NOMO-1 treated with dmso at 0.1 percent for 144 hours (cell line): ENCODE data around the gene NACC2.

Source experiments
- DNase-seq: peaks from one replicate; lab custom pipeline; 2025; ENCODE audit not compliant: unreplicated experiment; lab: John Stamatoyannopoulos, UW

Gene NACC2

GRCh38 chr9:136025481-136025880, 69.6 kb downstream of the NACC2 start:
- no peak for DNase-seq

GRCh38 chr9:136024696-136025316, 70.3 kb downstream of the NACC2 start:
- DNase-seq, result no peak

- no peak for DNase-seq
Measured at GRCh38 chr9:136024286-136024685, 70.8 kb downstream of the NACC2 start.

GRCh38 chr9:136023410-136024225, 71.5 kb downstream of the NACC2 start:
- no peak for DNase-seq

- no peak for DNase-seq
Measured at GRCh38 chr9:136022731-136023409, 72.2 kb downstream of the NACC2 start.

GRCh38 chr9:136021872-136022681, 73.0 kb downstream of the NACC2 start:
- DNase-seq, result no peak

GRCh38 chr9:136021171-136021871, 73.8 kb downstream of the NACC2 start:
- no peak for DNase-seq

GRCh38 chr9:136020671-136021070, 74.4 kb downstream of the NACC2 start:
- no peak for DNase-seq

GRCh38 chr9:136020206-136020605, 74.9 kb downstream of the NACC2 start:
- no peak for DNase-seq

GRCh38 chr9:136019681-136020060, 75.4 kb downstream of the NACC2 start:
- no peak for DNase-seq

GRCh38 chr9:136019041-136019680, 75.9 kb downstream of the NACC2 start:
- no peak for DNase-seq

- DNase-seq, result no peak
Measured at GRCh38 chr9:136018257-136019031, 76.6 kb downstream of the NACC2 start.

GRCh38 chr9:136017289-136018190, 77.5 kb downstream of the NACC2 start:
- DNase-seq, result no peak

- DNase-seq, result no peak
Measured at GRCh38 chr9:136016572-136017288, 78.4 kb downstream of the NACC2 start.

GRCh38 chr9:136015656-136016571, 79.2 kb downstream of the NACC2 start:
- no peak for DNase-seq

GRCh38 chr9:136014924-136015633, 80.0 kb downstream of the NACC2 start:
- no peak for DNase-seq
